OCI-LY1 (cell line): Measurements from ENCODE around the gene PRPF38B.
A peak's percentile ranks its signal among the peaks of the same experiment; 100 is the strongest.
"Not testable (repeated sequence)": the region's sequence is repeated elsewhere in the genome, so short reads cannot be mapped to it uniquely, and the experiment has no call there.

Experiments used
- H2AFZ ChIP-seq: fragments of 200-600 bp; sonication (generic), shearing (Covaris generic); 2 replicates; pipeline ENCODE4 v1.6.0; 2014; ENCODE audit warnings: antibody characterized with exemption, mild to moderate bottlenecking, low read length
- H3F3A ChIP-seq: fragments of 200-600 bp; sonication (generic), shearing (Covaris generic); 2 replicates; pipeline ENCODE4 v1.6.0; 2014; ENCODE audit warnings: mild to moderate bottlenecking, antibody characterized with exemption, low read length, moderate library complexity; ENCODE audit not compliant: insufficient read depth
- H3K27ac ChIP-seq: fragments of 200-600 bp; sonication (generic); 2 replicates; pipeline ENCODE4 v1.5.1; 2014; ENCODE audit warnings: low read length, mixed run types, mild to moderate bottlenecking, low read depth; ENCODE audit not compliant: poor library complexity, severe bottlenecking
- H3K27me3 ChIP-seq: fragments of 200-600 bp; sonication (generic); 2 replicates; pipeline ENCODE4 v1.6.0; 2014; ENCODE audit warnings: antibody characterized with exemption, mild to moderate bottlenecking, low read length, moderate library complexity; ENCODE audit not compliant: insufficient read depth
- H3K36me3 ChIP-seq: fragments of 200-600 bp; sonication (generic); 2 replicates; pipeline ENCODE4 v1.6.1; 2014; ENCODE audit warnings: mild to moderate bottlenecking, antibody characterized with exemption, low read length, moderate library complexity, mixed read lengths; ENCODE audit not compliant: insufficient read depth
- H3K4me1 ChIP-seq: fragments of 200-600 bp; sonication (generic); 2 replicates; pipeline ENCODE4 v1.5.1; 2014; ENCODE audit warnings: mild to moderate bottlenecking, low read length, moderate library complexity; ENCODE audit not compliant: insufficient read depth, severe bottlenecking
- H3K4me2 ChIP-seq: fragments of 200-600 bp; sonication (generic), shearing (Covaris generic); 2 replicates; pipeline ENCODE4 v1.6.1; 2014; ENCODE audit warnings: low read length
- H3K4me3 ChIP-seq: fragments of 200-600 bp; sonication (generic); 2 replicates; pipeline ENCODE4 v1.5.1; 2014; ENCODE audit warnings: low read length, low read depth, mild to moderate bottlenecking, mixed read lengths; ENCODE audit not compliant: poor library complexity, severe bottlenecking
- H3K79me2 ChIP-seq: fragments of 200-600 bp; shearing (Covaris generic); 2 replicates; pipeline ENCODE4 v1.6.1; 2016; ENCODE audit warnings: mixed run types, low read length, mixed read lengths; ENCODE audit not compliant: insufficient read depth
- H3K9ac ChIP-seq: fragments of 200-600 bp; sonication (generic), shearing (Covaris generic); 2 replicates; pipeline ENCODE4 v1.6.1; 2014; ENCODE audit warnings: mild to moderate bottlenecking, low read length, mixed read lengths
- H3K9me2 ChIP-seq: fragments of 200-600 bp; sonication (generic), shearing (Covaris generic); 2 replicates; pipeline ENCODE4 v1.6.1; 2014; ENCODE audit warnings: low read depth, mild to moderate bottlenecking, low read length, mixed read lengths
- H3K9me3 ChIP-seq: fragments of 200-600 bp; shearing (Covaris generic); 2 replicates; pipeline ENCODE4 v1.6.1; 2014; ENCODE audit warnings: low read length, mixed read lengths
- H4K20me1 ChIP-seq: fragments of 200-600 bp; sonication (generic), shearing (Covaris generic); 2 replicates; pipeline ENCODE4 v1.6.0; 2016; ENCODE audit warnings: mild to moderate bottlenecking, low read length; ENCODE audit not compliant: insufficient read depth
- CTCF ChIP-seq: fragments of 200-600 bp; sonication (generic), shearing (Covaris generic); IDR thresholded peaks from 2 replicates; pipeline ENCODE4 v1.5.1; 2017; ENCODE audit warnings: mild to moderate bottlenecking, antibody characterized with exemption, low read length, moderate library complexity, mixed read lengths
- EZH2 ChIP-seq: fragments of 200-600 bp; sonication (generic), shearing (Covaris generic); IDR thresholded peaks from 2 replicates; pipeline ENCODE4 v1.8.0; 2017; ENCODE audit warnings: borderline replicate concordance, mixed run types, mild to moderate bottlenecking, antibody characterized with exemption, low read length, moderate library complexity, mixed read lengths

PRPF38B gene

GRCh38 chr1:108679586-108680213 is 12.4 kb upstream of the PRPF38B start:
- Histone ChIP-seq H3K4me2 (peak overlapping the region; percentile 62), H3K9ac (peak overlapping the region; percentile 29; the same call in 1 of the 2 replicates), H3K9me3 (no peaks in the 10 kb centered on the region), H3F3A (no peaks in the 10 kb centered on the region), H3K4me3 (peak overlapping the region; percentile 41), H4K20me1 (no peaks in the 10 kb centered on the region), H3K79me2 (no peaks in the 10 kb centered on the region), H2AFZ (peak overlapping the region; percentile 82), H3K4me1 (peaks cover 9% of the 10 kb centered on the region), H3K9me2 (no peaks in the 10 kb centered on the region), H3K27ac (no peak overlapping the region), H3K36me3 (no peaks in the 10 kb centered on the region), H3K27me3 (no peaks in the 10 kb centered on the region; the same call in 1 of the 2 replicates)
- no peak for TF ChIP-seq CTCF
- TF ChIP-seq EZH2, result no peak

- not testable (repeated sequence) for H3K4me2 ChIP-seq, H3K27ac ChIP-seq, H3K9me2 ChIP-seq, H3K4me3 ChIP-seq, H4K20me1 ChIP-seq, H3K36me3 ChIP-seq, H3K4me1 ChIP-seq, H3F3A ChIP-seq, H3K9ac ChIP-seq, H3K79me2 ChIP-seq, H3K9me3 ChIP-seq, H3K27me3 ChIP-seq, H2AFZ ChIP-seq
Observed at GRCh38 chr1:108681701-108682100, 10.4 kb upstream of the PRPF38B start.

- Histone ChIP-seq H3F3A (no peaks in the 10 kb centered on the region), H3K27me3 (no peaks in the 10 kb centered on the region), H3K4me3 (no peak overlapping the region), H3K4me2 (no peak overlapping the region), H2AFZ (no peak overlapping the region), H3K9me3 (no peaks in the 10 kb centered on the region), H3K79me2 (no peaks in the 10 kb centered on the region), H3K27ac (no peak overlapping the region), H3K36me3 (no peaks in the 10 kb centered on the region), H4K20me1 (no peaks in the 10 kb centered on the region), H3K9ac (no peak overlapping the region), H3K4me1 (peaks cover under 1% of the 10 kb centered on the region), H3K9me2 (no peaks in the 10 kb centered on the region)
- TF ChIP-seq CTCF, result no peak
- no peak for TF ChIP-seq EZH2
Observed at GRCh38 chr1:108685529-108685928, 6.6 kb upstream of the PRPF38B start.
